Erythroblast (primary cell): ENCODE results near the gene ITPR2.
"Not testable (repeated sequence)": the region's sequence is repeated elsewhere in the genome, so short reads cannot be mapped to it uniquely, and the experiment has no call there.

ENCODE experiments used
- GATA1 ChIP-seq: IDR thresholded peaks from 2 replicates; pipeline ENCODE4 v1.6.1; 2011; ENCODE audit warnings: low read depth, mild to moderate bottlenecking, control low read depth, low read length, moderate library complexity
- POLR2A ChIP-seq: IDR thresholded peaks from 2 replicates; pipeline ENCODE4 v1.6.1; 2011; ENCODE audit warnings: mild to moderate bottlenecking, low read length

DNA sequence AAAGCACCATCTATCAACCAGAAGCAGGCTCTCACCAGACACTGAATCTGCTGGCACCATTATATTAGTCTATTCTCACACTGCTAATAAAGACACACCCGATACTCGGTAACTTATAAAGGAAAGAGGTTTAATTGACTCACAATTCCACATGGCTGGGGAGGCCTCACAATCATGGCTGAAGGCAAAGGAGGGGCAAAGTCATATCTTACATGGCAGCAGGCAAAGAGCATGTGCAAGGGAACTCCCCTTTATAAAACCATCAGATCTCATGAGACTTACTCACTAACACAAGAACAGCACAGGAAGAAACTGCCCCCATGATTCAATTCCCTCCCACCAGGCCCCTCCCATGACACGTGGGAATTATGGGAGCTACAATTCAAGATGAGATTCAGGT is 188.6 kb downstream of the ITPR2 start:
- TF ChIP-seq POLR2A, GATA1: not testable (repeated sequence)
